ENCODE results near the gene THAP7. TPM values are rescaled to one million over a fixed set of nuclear protein-coding genes. Genes with fewer than 3 reads are reported as not detected.

Gene THAP7
- total RNA-seq, 1 donor from 2014 or later = 12.2 TPM

- peaks cover 2% of the 10 kb centered on the region for H3K4me1 Mint-ChIP-seq (ENCODE audit: low read depth, unreplicated experiment)
- H3K36me3 ChIP-seq (ENCODE audit: insufficient read depth, low read length) = no peaks in the 10 kb centered on the region
- no peak overlapping the region for H2AFZ ChIP-seq (ENCODE audit: low read depth, low read length)
- peak overlapping the region; percentile 76 for H3K4me3 Mint-ChIP-seq (ENCODE audit: unreplicated experiment)
- no peaks in the 10 kb centered on the region for H3K4me1 ChIP-seq (ENCODE audit: insufficient read depth, low read length)
- H3K9ac ChIP-seq (ENCODE audit: low read length) = no peak overlapping the region
- H3K4me2 ChIP-seq (ENCODE audit: low read length) = peak overlapping the region; percentile 75
- H3K27ac Mint-ChIP-seq (ENCODE audit: unreplicated experiment) = peak overlapping the region; percentile 26
- FAIRE-seq (no peak), DNase-seq (ENCODE audit: low read depth) (no peak)
- no peaks in the 10 kb centered on the region for H3K79me2 ChIP-seq (ENCODE audit: insufficient read depth, low read length)
- H4K20me1 ChIP-seq (ENCODE audit: insufficient read depth, low read length) = no peaks in the 10 kb centered on the region
- TF ChIP-seq EZH2 (IDR thresholded peaks at IDR 0.05; ENCODE audit: insufficient read depth, low read length) (no peak), CTCF (IDR thresholded peaks at IDR 0.05; ENCODE audit: insufficient read depth, low read depth, low read length) (no peak)
- no peaks in the 10 kb centered on the region for H3K9me3 Mint-ChIP-seq (ENCODE audit: unreplicated experiment)
- H3K9me3 ChIP-seq (ENCODE audit: insufficient read depth, low read depth, low read length) = no peaks in the 10 kb centered on the region
- peaks cover 31% of the 10 kb centered on the region for H3K27me3 Mint-ChIP-seq (ENCODE audit: low read depth, unreplicated experiment)
- H3K27me3 ChIP-seq (ENCODE audit: insufficient read depth, low read length) = peaks cover 14% of the 10 kb centered on the region
- peak overlapping the region; percentile 28 for H3K4me3 ChIP-seq (ENCODE audit: insufficient read depth, low read depth, low read length)
- no peak overlapping the region for H3K27ac ChIP-seq (ENCODE audit: low read depth, low read length)
- H3K36me3 Mint-ChIP-seq (ENCODE audit: low read depth, unreplicated experiment) = no peaks in the 10 kb centered on the region
These were observed 37.7 kb downstream of the THAP7 start for GRCh38 chr22:20964090-20964798.

- no peak for DNase-seq (ENCODE audit: low read depth)
- Histone ChIP-seq H3K79me2 (ENCODE audit: insufficient read depth, low read length) (no peaks in the 10 kb centered on the region), H3K36me3 (ENCODE audit: insufficient read depth, low read length) (no peaks in the 10 kb centered on the region), H3K9me3 (ENCODE audit: insufficient read depth, low read depth, low read length) (no peaks in the 10 kb centered on the region), H3K4me3 (ENCODE audit: insufficient read depth, low read depth, low read length) (no peak overlapping the region), H3K27ac (ENCODE audit: low read depth, low read length) (no peak overlapping the region), H3K27me3 (ENCODE audit: insufficient read depth, low read length) (peaks cover 14% of the 10 kb centered on the region), H3K4me1 (ENCODE audit: insufficient read depth, low read length) (no peaks in the 10 kb centered on the region), H4K20me1 (ENCODE audit: insufficient read depth, low read length) (no peaks in the 10 kb centered on the region), H2AFZ (ENCODE audit: low read depth, low read length) (no peak overlapping the region), H3K9ac (ENCODE audit: low read length) (no peak overlapping the region), H3K4me2 (ENCODE audit: low read length) (no peak overlapping the region)
- Mint-ChIP-seq H3K4me1 (ENCODE audit: low read depth, unreplicated experiment) (peaks cover 2% of the 10 kb centered on the region), H3K4me3 (ENCODE audit: unreplicated experiment) (peak overlapping the region; percentile 55), H3K36me3 (ENCODE audit: low read depth, unreplicated experiment) (no peaks in the 10 kb centered on the region), H3K27me3 (ENCODE audit: low read depth, unreplicated experiment) (peaks cover 31% of the 10 kb centered on the region), H3K9me3 (ENCODE audit: unreplicated experiment) (no peaks in the 10 kb centered on the region), H3K27ac (ENCODE audit: unreplicated experiment) (no peak overlapping the region)
- no peak for FAIRE-seq
- TF ChIP-seq CTCF (IDR thresholded peaks at IDR 0.05; ENCODE audit: insufficient read depth, low read depth, low read length) (no peak), EZH2 (IDR thresholded peaks at IDR 0.05; ENCODE audit: insufficient read depth, low read length) (no peak)
These were observed 38.5 kb downstream of the THAP7 start for GRCh38 chr22:20963201-20964052.
